Mucosa of rectum (tissue), 2 donors: ENCODE measurements around the gene TRMT11.

ENCODE experiments used
- H3K27ac ChIP-seq, 2 donors: one replicate each; pipeline ENCODE4 v1.7.0; 2013; ENCODE audit warnings: inconsistent platforms in 2 of 2, low read depth in 2 of 2, low read length in 2 of 2
- H3K27me3 ChIP-seq, 2 donors: one replicate each; pipeline ENCODE4 v1.7.0; 2013; ENCODE audit warnings: low read length in 2 of 2; ENCODE audit not compliant: control insufficient read depth in 2 of 2, insufficient read depth in 2 of 2
- H3K36me3 ChIP-seq, 2 donors: one replicate each; pipeline ENCODE4 v1.7.0; 2013; ENCODE audit warnings: low read length in 2 of 2; ENCODE audit not compliant: control insufficient read depth in 2 of 2, insufficient read depth in 2 of 2
- H3K4me1 ChIP-seq, 2 donors: one replicate each; pipeline ENCODE4 v1.7.0; 2013; ENCODE audit warnings: low read length in 2 of 2, mild to moderate bottlenecking in 1 of 2; ENCODE audit not compliant: control insufficient read depth in 2 of 2, insufficient read depth in 2 of 2
- H3K4me3 ChIP-seq, 2 donors: one replicate each; pipeline ENCODE4 v1.7.0; 2013; ENCODE audit warnings: low read length in 2 of 2
- H3K9ac ChIP-seq, 2 donors: one replicate each; pipeline ENCODE4 v1.7.0; 2013; ENCODE audit warnings: low read length in 2 of 2, low read depth in 1 of 2, mild to moderate bottlenecking in 1 of 2
- H3K9me3 ChIP-seq, 2 donors: one replicate each; pipeline ENCODE4 v1.7.0; 2013; ENCODE audit warnings: low read length in 2 of 2; ENCODE audit not compliant: control insufficient read depth in 2 of 2
- donor health status: healthy.
- donor health status: Normal muscosa, but diverticular disease.

TRMT11 gene

DNA sequence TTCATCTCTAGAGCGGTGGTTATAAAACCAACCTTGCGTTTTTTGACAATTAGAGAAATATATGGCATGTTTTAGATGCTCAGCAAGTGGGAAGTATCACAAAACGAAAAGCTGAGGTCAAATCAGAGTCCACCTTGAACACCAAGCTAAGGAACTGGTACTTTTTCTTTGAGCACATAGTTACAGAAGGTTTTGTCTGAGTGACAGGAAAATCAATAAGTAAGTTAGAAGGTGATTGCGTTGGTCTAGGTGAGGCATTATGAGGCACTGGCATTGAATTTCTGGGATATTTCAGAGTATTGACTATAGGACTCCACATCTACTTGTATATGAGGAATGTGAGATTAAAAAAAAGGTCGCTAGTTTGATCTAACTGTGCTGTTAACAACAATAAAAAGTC is 30.4 kb upstream of the TRMT11 start:
- Histone ChIP-seq H3K27me3 (no peaks in the 10 kb centered on the region), H3K4me1 (peaks cover 10 to 12% of the 10 kb centered on the region in 2 donors), H3K9me3 (no peaks in the 10 kb centered on the region), H3K36me3 (no peaks in the 10 kb centered on the region), H3K9ac (peak overlapping the region; percentile 35 to 99), H3K4me3 (peak overlapping the region; percentile 91 to 95), H3K27ac (peak overlapping the region in 1 of 2 donors; percentile 92)

DNA sequence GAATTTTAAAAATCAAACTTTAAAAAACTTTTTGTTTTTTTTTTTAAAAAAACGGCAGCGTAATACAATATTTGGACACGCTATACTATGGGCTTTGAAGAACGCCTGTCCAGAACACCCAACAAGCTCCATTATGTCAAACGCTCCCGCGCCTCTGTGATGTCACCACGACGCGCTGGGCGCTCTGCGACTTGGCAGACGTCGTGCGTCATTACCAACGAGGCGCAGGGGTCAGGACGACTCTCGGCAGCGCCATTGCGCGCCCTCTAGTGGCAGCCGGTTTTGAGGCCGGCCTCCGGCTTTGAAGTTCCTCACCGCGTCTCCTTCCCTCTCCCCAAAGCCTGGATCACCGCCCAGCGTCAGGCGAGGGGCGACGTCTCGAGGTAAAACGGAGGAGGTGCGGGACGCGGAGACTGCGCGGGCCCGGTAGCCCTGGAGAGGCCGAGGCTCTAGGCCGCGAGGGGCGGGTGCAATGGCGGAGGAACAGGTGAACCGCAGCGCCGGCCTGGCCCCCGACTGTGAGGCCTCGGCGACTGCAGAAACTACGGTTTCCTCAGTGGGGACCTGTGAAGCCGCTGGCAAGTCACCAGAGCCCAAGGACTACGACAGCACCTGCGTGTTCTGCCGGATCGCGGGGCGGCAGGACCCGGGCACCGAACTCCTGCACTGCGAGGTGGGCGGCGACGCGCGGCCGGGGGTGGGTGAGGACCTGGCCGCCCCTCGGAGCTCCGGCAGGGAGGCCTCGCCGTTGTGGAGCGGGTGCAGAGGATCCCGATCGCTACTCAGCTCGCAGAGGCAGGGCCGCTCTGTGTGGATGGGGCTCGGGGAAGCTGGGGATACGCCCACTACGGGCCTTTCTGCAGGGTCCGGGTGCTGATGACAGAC is 29.6 kb upstream of the TRMT11 start, which contains the start of gene HINT3:
Gene HINT3, plus strand, starts transcription at position 265 of the 885 bp plus-strand sequence. Its CDS starts 208 bp downstream, at position 473.
- Histone ChIP-seq H3K9me3 (no peaks in the 10 kb centered on the region), H3K4me1 (peaks cover 10 to 12% of the 10 kb centered on the region in 2 donors), H3K4me3 (peak within 1 kb of the TSS; percentile 91 to 95), H3K36me3 (no peaks in the 10 kb centered on the region), H3K27ac (peak within 1 kb of the TSS; percentile 92 to 95), H3K27me3 (no peaks in the 10 kb centered on the region), H3K9ac (peak within 1 kb of the TSS; percentile 91 to 99)

DNA sequence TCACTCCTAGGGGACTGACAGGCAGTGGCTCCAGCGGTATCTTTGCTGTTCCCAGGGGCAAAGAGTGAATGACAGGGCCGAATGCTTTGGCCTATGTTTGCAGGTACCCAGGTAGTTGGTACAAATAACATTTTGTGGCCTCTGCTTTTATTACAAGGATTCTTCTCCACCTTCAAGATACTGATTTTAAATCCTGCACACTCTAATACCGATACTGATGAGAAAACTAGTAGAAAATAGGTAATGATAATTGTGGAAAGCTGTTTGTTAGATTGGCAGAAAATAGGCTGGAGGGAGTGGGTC is 29.0 kb upstream of the TRMT11 start:
- H3K27ac ChIP-seq = peak overlapping the region; percentile 92 to 95
- H3K27me3 ChIP-seq = no peaks in the 10 kb centered on the region
- no peaks in the 10 kb centered on the region for H3K36me3 ChIP-seq
- H3K4me3 ChIP-seq = peak overlapping the region; percentile 91 to 95
- peaks cover 10 to 12% of the 10 kb centered on the region in 2 donors for H3K4me1 ChIP-seq
- peak overlapping the region; percentile 91 to 99 for H3K9ac ChIP-seq
- no peaks in the 10 kb centered on the region for H3K9me3 ChIP-seq

DNA sequence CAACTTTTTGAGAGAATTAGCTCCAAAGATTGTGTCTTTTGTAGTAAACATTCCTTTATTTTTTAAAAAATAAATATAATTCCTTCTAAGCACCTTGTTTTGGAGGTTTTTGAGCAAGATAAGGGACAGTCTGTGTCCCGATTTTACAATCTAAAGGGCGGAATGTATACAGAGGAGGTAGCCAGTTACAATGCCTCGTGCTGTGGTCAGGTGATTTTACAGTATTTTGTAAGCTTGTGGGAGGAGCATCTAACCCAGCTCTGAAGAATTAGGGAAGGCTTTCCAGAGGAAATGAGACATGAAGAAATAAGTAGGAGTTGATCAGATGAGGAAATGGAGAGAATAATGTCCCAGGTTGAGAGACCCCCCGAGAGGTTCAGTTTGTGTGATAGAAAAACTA is 28.5 kb upstream of the TRMT11 start:
- Histone ChIP-seq H3K27ac (peak overlapping the region; percentile 92 to 95), H3K9ac (peak overlapping the region in 1 of 2 donors; percentile 99), H3K27me3 (no peaks in the 10 kb centered on the region), H3K36me3 (peaks cover 0 to 3% of the 10 kb centered on the region in 2 donors), H3K4me3 (peak overlapping the region; percentile 91 to 95), H3K9me3 (no peaks in the 10 kb centered on the region), H3K4me1 (peaks cover 10 to 12% of the 10 kb centered on the region in 2 donors)

DNA sequence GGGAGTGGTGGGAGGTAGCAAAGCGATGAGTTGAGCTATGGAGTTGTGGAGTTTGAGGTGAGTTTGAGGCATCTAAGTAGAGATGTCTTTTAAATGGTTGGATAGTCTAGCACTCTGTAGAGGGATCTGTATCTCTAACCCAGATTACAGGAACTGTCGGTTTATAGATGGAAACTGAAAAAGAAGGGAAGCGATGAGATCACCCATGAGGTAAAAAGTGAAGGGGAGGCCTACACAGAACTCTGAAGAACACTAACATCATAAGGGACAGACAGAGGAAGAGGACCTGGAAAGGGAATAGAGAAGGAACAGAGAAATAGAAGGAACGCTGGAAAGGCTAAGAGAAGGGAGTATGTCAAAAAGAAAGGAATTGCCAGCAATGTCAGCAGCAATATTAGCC is 27.3 kb upstream of the TRMT11 start:
- Histone ChIP-seq H3K27ac (no peak overlapping the region), H3K4me3 (no peak overlapping the region), H3K9me3 (no peaks in the 10 kb centered on the region), H3K27me3 (no peaks in the 10 kb centered on the region), H3K36me3 (peaks cover 0 to 3% of the 10 kb centered on the region in 2 donors), H3K9ac (no peak overlapping the region), H3K4me1 (peaks cover 10 to 12% of the 10 kb centered on the region in 2 donors)

DNA sequence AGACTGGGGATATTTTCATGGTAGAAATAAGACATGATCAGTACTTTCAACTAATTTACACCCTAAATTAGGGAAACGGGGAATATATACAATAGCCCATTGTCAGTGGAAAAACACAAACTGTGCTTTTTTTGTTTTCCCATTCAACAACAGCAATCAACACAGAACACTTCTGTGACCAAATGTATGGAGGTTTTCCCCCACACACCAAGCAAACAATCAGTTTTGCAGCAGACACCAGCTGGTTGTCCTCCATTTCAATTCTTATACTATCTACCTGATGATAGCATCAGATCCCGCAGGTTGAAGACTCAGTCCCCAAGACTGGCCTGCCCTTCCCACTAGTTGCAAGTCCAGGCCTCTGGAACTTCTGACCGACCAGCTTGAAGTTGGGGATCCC is 25.2 kb upstream of the TRMT11 start:
- no peak overlapping the region for H3K27ac ChIP-seq
- no peaks in the 10 kb centered on the region for H3K27me3 ChIP-seq
- peaks cover 8 to 11% of the 10 kb centered on the region in 2 donors for H3K4me1 ChIP-seq
- no peak overlapping the region for H3K9ac ChIP-seq
- no peaks in the 10 kb centered on the region for H3K9me3 ChIP-seq
- H3K4me3 ChIP-seq = no peak overlapping the region
- H3K36me3 ChIP-seq = peaks cover 0 to 3% of the 10 kb centered on the region in 2 donors

DNA sequence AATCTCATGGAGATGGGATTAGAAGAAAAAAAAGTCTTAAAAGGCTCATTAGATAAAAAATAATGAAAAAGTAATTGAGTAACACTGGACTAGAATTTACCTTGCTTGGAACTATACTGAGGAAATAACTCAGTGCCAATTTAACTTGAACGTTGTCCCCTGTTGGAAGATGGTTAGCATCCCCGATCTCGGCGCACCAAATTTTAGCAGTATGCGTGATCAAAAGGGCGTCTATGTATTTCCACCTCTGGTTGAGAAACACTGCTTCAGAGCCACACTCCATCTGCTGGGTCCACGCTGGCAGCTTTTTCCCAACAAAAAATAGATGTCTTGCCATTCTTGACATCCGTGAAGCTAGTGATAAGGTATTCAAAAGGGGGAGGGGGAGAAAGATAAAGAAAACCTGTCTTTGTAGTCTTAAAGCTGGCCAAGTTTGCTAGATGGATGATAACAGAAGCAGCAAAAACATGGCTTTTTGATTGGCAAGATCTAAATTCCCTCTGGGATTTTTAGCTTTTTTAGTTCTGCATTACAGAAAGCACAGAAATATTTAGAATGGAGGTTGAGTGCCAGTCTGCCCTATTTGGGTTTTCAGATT is 23.3 kb upstream of the TRMT11 start:
- Histone ChIP-seq H3K36me3 (peaks cover 5 to 6% of the 10 kb centered on the region in 2 donors), H3K4me1 (peaks cover 4 to 6% of the 10 kb centered on the region in 2 donors), H3K4me3 (no peak overlapping the region), H3K27ac (no peak overlapping the region), H3K9ac (no peak overlapping the region), H3K27me3 (no peaks in the 10 kb centered on the region), H3K9me3 (no peaks in the 10 kb centered on the region)

DNA sequence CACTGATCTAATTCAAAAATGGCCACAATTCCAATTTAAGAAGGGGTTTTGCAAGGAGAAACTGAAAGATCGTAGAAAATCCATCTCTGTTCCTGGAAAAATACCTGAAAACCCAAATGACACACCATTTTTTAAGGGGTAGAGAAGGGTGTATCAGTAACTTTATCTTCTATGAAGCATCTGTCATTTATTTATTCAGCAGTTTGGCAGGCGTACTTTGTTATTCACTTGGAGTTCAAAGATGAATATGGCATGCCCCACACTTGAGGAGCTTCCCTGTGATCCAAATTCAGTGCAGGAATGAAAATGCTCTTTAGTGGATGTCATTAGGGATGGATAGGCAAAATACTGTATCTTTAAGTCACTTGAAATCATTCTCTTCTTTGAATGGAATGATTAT is 22.5 kb upstream of the TRMT11 start:
- Histone ChIP-seq H3K36me3 (peaks cover 8 to 9% of the 10 kb centered on the region in 2 donors), H3K27ac (no peak overlapping the region)

DNA sequence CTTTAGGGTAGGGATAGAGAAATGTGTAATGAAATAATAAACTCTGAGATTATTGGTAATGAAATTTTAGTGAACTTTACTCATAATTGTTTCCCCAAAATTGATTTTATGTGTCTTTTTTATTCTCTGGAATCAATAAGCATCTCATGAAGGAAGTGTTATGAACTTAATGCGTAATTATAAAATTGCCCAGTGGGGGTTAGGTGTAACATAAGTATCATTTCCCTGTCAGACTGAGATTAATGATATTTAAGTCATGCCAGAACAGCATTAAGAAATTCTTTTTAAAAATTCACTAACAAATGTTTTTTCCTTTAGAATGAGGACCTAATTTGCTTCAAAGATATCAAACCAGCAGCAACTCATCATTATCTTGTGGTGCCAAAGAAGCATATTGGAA is 19.8 kb upstream of the TRMT11 start:
- H3K36me3 ChIP-seq = peaks cover 8 to 9% of the 10 kb centered on the region in 2 donors
- no peak overlapping the region for H3K4me3 ChIP-seq
- no peak overlapping the region for H3K9ac ChIP-seq
- no peak overlapping the region for H3K27ac ChIP-seq
- no peaks in the 10 kb centered on the region for H3K9me3 ChIP-seq
- no peaks in the 10 kb centered on the region for H3K27me3 ChIP-seq
- H3K4me1 ChIP-seq = no peaks in the 10 kb centered on the region

More for the DNA sequence above, 22.5 kb upstream of the TRMT11 start:
- Histone ChIP-seq H3K4me3 (no peak overlapping the region), H3K27me3 (no peaks in the 10 kb centered on the region), H3K9ac (no peak overlapping the region), H3K4me1 (no peaks in the 10 kb centered on the region), H3K9me3 (no peaks in the 10 kb centered on the region)

DNA sequence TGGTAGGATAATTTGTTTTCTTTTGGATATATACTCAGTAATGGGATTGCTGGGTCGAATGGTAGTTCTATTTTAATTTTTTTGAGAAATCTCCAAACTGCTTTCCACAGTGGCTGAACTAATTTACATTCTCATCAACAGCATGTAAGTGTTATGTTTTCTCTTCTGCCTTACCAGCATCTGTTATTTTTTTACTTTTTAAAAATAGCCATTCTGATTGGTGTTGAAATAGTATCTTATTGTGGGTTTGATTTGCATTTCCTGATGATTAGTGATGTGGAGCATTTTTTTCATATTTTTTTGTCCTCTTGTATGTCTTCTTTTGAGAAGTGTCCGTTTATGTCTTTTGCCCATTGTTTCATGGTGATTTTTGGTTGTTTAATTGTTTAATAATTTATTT is 17.8 kb upstream of the TRMT11 start:
- Histone ChIP-seq H3K36me3 (peaks cover 9 to 10% of the 10 kb centered on the region in 2 donors), H3K4me1 (no peaks in the 10 kb centered on the region), H3K4me3 (no peak overlapping the region), H3K27ac (no peak overlapping the region), H3K9me3 (no peaks in the 10 kb centered on the region), H3K27me3 (no peaks in the 10 kb centered on the region), H3K9ac (no peak overlapping the region)
